ENCODE results near the gene GATA5. TPM values are rescaled to one million over a fixed set of nuclear protein-coding genes. Genes with fewer than 3 reads are reported as not detected.

GATA5 gene
- total RNA-seq, 1 experiment from 2014 or later, result not detected

DNA sequence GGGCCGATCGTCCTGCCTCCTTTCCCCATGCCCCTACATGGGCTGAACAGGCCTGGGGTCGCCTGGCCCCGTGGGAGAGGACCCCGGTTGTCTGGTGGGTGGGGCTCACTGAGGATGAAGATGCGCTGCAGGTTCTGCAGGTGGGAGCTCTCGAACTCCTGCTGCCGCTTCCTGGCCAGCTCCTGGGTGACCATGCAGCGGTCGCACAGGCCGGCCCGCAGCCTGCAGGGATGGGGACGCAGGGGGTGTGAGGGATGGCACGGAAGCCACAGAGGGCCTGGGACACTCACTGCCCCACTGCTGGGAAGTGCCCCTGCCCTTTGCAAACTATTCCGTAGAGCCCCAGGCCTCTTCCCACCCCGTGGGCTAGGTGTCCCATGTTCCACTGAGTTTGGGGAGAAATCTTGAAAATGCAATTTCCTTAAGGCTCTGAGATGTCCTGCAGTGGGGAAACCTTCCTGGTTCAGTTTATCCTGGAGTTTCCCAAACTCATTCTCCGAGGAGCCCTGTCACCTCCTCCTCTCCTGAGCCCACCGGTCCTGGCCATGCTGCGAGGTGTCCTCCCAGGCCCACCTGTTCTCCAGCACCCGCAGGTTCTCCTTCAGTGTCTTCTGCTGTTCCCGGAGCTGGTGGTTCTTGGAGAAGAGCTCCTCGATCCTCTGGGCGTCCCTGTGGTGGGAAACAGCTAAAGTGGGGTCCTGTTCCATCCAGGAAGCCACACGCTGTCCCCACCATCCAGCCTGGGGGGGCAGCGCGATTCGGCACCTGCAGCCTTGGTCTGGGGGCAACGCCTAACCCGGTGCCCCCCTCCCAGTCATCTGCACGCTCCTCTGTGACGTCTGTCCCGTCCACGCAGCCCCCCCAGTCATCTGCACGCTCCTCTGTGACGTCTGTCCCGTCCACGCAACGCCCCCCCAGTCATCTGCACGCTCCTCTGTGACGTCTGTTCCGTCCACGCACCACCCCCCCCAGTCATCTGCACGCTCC lies 58.9 kb downstream of the GATA5 start:
- Histone ChIP-seq H4K20me1 (ENCODE audit: insufficient read depth) (no peaks in the 10 kb centered on the region), H3K4me2 (ENCODE audit: low read length) (no peak overlapping the region), H3K9me3 (ENCODE audit: control insufficient read depth in 1 of 2, insufficient read depth in 1 of 2, low read depth in 1 of 2, low read length in 2 of 2) (no peaks in the 10 kb centered on the region), H3K79me2 (ENCODE audit: insufficient read depth, low read length) (no peaks in the 10 kb centered on the region), H3K9me2 (ENCODE audit: insufficient read depth) (no peaks in the 10 kb centered on the region), H3K27me3 (ENCODE audit: insufficient read depth, low read length) (no peaks in the 10 kb centered on the region), H3K9ac (ENCODE audit: low read length) (no peak overlapping the region), H3K36me3 (ENCODE audit: control insufficient read depth in 1 of 2, insufficient read depth in 2 of 2, low read length in 2 of 2) (no peaks in the 10 kb centered on the region), H3K4me1 (ENCODE audit: control insufficient read depth in 1 of 2, insufficient read depth in 2 of 2, low read length in 2 of 2) (no peaks in the 10 kb centered on the region), H2AFZ (ENCODE audit: low read depth, low read length, poor library complexity, severe bottlenecking) (no peak overlapping the region), H3K4me3 (replicated peaks in 1 of 2; ENCODE audit: low read depth in 1 of 2, low read length in 2 of 2) (no peak overlapping the region), H3K27ac (ENCODE audit: low read depth, low read length) (no peak overlapping the region)
- TF ChIP-seq ZNF274 (IDR thresholded peaks at IDR 0.05; ENCODE audit: low read depth, low read length) (no peak), SRF (IDR thresholded peaks at IDR 0.05; ENCODE audit: low read depth) (no peak)
- no TSS peak for BruUV-seq (replicated peaks)
- intact Hi-C loops (cut with micrococcal nuclease), result no loop called here
- no peak for ATAC-seq
- DNase-seq (ENCODE audit: low read depth, low spot score), result no peak
- CTCF ChIA-PET, result no interaction called here
- POLR2A ChIA-PET, result no interaction called here
- RAD21 ChIA-PET (ENCODE audit: low non-redundant PET in 1 of 2, low total read pairs in 2 of 2, uncharacterized antibody in 2 of 2, unreplicated experiment in 2 of 2), result no interaction called here

DNA sequence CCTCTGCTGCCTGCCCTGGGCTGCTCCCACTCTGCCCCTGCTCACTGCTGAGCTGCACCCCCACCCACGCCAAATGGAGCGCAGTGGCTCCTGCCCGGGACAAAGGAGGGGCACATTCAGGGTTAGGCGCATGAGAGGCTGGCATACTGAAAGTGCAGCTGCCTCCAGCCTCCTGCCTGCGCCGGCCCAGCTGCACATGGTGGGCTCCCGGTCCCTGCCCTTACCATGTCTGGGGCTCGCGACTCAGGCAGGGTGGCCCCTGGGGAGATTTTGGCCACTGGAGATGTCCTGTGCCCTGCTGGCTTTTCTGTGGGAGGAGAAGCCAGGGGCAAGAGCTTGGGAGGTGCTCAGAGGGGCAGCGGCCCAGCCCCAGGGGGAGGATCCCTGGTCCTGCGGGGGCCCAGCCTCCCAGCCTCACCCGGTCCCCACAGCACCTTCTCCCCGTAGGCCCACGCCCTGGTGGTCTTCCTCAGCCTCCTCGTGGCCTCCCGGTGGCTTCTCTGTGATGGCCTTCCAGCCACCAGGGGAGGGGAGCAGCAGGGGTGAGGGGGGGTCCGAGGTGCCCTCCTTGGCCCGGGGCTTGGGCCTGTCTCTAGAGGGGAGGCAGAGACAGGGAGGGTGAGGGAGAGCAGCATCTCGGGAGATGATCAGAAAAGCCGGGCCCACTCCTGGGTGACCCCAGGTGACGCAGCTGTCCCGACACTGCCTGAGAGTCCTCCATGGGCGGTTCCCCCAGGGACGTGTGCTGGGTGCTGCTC lies 60.3 kb downstream of the GATA5 start:
- Histone ChIP-seq H3K4me3 (replicated peaks in 1 of 2; ENCODE audit: low read depth in 1 of 2, low read length in 2 of 2) (no peak overlapping the region), H4K20me1 (ENCODE audit: insufficient read depth) (no peaks in the 10 kb centered on the region), H2AFZ (ENCODE audit: low read depth, low read length, poor library complexity, severe bottlenecking) (no peak overlapping the region), H3K79me2 (ENCODE audit: insufficient read depth, low read length) (no peaks in the 10 kb centered on the region), H3K36me3 (ENCODE audit: control insufficient read depth in 1 of 2, insufficient read depth in 2 of 2, low read length in 2 of 2) (no peaks in the 10 kb centered on the region), H3K4me2 (ENCODE audit: low read length) (no peak overlapping the region), H3K27ac (ENCODE audit: low read depth, low read length) (no peak overlapping the region), H3K9me2 (ENCODE audit: insufficient read depth) (no peaks in the 10 kb centered on the region), H3K27me3 (ENCODE audit: insufficient read depth, low read length) (no peaks in the 10 kb centered on the region), H3K4me1 (ENCODE audit: control insufficient read depth in 1 of 2, insufficient read depth in 2 of 2, low read length in 2 of 2) (peaks cover 2% of the 10 kb centered on the region in 2 experiments; a peak in 3 of 4 replicates), H3K9ac (ENCODE audit: low read length) (no peak overlapping the region), H3K9me3 (ENCODE audit: control insufficient read depth in 1 of 2, insufficient read depth in 1 of 2, low read depth in 1 of 2, low read length in 2 of 2) (no peaks in the 10 kb centered on the region)
- ChIA-PET CTCF (interaction anchor here (0.6 kb wide), 1 partner anchor 55 kb away, joined by 3 read pairs; no protein-coding TSS in a partner anchor), POLR2A (no interaction called here), RAD21 (ENCODE audit: low non-redundant PET in 1 of 2, low total read pairs in 2 of 2, uncharacterized antibody in 2 of 2, unreplicated experiment in 2 of 2) (no interaction called here)
- BruUV-seq (replicated peaks), result no TSS peak
- DNase-seq (ENCODE audit: low read depth, low spot score), result no peak
- ATAC-seq, result no peak
- intact Hi-C loops (cut with micrococcal nuclease), result no loop called here
- TF ChIP-seq JUND (IDR thresholded peaks at IDR 0.05), result no peak
- TF ChIP-seq, protein P1, sequence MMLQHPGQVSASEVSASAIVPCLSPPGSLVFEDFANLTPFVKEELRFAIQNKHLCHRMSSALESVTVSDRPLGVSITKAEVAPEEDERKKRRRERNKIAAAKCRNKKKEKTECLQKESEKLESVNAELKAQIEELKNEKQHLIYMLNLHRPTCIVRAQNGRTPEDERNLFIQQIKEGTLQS (IDR thresholded peaks at IDR 0.05), result no peak
- TF ChIP-seq, protein P2, sequence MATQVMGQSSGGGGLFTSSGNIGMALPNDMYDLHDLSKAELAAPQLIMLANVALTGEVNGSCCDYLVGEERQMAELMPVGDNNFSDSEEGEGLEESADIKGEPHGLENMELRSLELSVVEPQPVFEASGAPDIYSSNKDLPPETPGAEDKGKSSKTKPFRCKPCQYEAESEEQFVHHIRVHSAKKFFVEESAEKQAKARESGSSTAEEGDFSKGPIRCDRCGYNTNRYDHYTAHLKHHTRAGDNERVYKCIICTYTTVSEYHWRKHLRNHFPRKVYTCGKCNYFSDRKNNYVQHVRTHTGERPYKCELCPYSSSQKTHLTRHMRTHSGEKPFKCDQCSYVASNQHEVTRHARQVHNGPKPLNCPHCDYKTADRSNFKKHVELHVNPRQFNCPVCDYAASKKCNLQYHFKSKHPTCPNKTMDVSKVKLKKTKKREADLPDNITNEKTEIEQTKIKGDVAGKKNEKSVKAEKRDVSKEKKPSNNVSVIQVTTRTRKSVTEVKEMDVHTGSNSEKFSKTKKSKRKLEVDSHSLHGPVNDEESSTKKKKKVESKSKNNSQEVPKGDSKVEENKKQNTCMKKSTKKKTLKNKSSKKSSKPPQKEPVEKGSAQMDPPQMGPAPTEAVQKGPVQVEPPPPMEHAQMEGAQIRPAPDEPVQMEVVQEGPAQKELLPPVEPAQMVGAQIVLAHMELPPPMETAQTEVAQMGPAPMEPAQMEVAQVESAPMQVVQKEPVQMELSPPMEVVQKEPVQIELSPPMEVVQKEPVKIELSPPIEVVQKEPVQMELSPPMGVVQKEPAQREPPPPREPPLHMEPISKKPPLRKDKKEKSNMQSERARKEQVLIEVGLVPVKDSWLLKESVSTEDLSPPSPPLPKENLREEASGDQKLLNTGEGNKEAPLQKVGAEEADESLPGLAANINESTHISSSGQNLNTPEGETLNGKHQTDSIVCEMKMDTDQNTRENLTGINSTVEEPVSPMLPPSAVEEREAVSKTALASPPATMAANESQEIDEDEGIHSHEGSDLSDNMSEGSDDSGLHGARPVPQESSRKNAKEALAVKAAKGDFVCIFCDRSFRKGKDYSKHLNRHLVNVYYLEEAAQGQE (IDR thresholded peaks at IDR 0.05; ENCODE audit: low read depth), result no peak
- no peak for TF ChIP-seq ZBTB33 (IDR thresholded peaks at IDR 0.05; ENCODE audit: extremely low read depth, insufficient replicate concordance, low read length)
